Sigmoid colon (tissue), 4 donors: Measurements from ENCODE around the gene RPL10.

ENCODE experiments used
- CTCF ChIP-seq, 4 experiments: fragments of 450-650 bp in 3 of 4; fragments of 200-600 bp in 1 of 4; IDR thresholded peaks; one replicate each; pipeline ENCODE4 v1.5.1; 2016 to 2019; ENCODE audit warnings: antibody characterized with exemption in 4 of 4, mild to moderate bottlenecking in 3 of 4, moderate library complexity in 2 of 4
- EP300 ChIP-seq, 4 donors: sonication (generic); formaldehyde crosslinking; IDR thresholded peaks; one replicate each; pipeline ENCODE4 v1.6.1; 2017; ENCODE audit warnings: antibody characterized with exemption in 4 of 4
- POLR2AphosphoS5 ChIP-seq, 4 donors: sonication (generic); formaldehyde crosslinking; IDR thresholded peaks; one replicate each; pipeline ENCODE4 v1.6.1; 2017; ENCODE audit warnings: antibody characterized with exemption in 4 of 4

DNA sequence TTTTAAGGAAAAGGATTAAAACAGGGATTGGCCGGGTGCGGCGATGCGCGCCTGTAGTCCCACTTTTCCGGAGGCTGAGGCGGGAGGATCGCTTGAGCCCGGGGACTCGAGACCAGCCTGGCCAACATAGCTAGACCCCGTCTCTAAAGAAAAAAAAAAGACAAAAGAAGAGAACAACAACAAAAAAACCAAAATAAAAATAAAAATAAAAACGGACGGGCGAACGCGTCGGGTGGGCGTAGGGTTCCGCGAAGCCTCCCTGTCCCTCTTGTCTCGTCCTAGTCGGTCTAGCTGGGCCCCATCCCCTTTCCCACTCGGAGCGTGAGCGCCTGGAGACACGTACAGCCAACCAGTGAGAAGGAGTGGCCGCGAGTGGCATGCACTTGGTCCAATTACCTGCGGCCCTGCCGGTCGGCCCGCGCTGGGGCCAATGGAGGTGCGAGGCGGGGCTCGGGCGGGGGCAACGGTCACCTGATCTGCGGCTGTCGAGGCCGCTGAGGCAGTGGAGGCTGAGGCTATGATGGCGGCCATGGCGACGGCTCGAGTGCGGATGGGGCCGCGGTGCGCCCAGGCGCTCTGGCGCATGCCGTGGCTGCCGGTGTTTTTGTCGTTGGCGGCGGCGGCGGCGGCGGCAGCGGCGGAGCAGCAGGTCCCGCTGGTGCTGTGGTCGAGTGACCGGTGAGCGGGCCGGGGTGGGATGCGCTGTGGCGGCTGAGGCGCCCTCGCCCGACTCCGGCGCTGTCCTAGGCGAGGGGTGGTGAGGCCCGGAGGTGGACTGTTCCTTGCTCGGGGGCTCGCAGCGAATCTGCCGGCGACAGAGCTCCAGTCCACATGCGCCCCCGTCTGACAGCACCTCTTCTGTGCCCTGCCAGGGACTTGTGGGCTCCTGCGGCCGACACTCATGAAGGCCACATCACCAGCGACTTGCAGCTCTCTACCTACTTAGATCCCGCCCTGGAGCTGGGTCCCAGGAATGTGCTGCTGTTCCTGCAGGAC is 30.3 kb downstream of the RPL10 start, which contains the start of gene ATP6AP1:
- no peak for TF ChIP-seq CTCF (IDR thresholded peaks at IDR 0.05)
- no peak for TF ChIP-seq EP300 (IDR thresholded peaks at IDR 0.05)
- peak; percentile 60 to 81 (median 76) for TF ChIP-seq POLR2AphosphoS5 (IDR thresholded peaks at IDR 0.05)
